DMS153 (cell line): ENCODE results near the gene CSF2RB.

Source experiments
- DNase-seq: peaks from one replicate; lab custom pipeline; 2025; lab: John Stamatoyannopoulos, UW

Gene CSF2RB

DNA sequence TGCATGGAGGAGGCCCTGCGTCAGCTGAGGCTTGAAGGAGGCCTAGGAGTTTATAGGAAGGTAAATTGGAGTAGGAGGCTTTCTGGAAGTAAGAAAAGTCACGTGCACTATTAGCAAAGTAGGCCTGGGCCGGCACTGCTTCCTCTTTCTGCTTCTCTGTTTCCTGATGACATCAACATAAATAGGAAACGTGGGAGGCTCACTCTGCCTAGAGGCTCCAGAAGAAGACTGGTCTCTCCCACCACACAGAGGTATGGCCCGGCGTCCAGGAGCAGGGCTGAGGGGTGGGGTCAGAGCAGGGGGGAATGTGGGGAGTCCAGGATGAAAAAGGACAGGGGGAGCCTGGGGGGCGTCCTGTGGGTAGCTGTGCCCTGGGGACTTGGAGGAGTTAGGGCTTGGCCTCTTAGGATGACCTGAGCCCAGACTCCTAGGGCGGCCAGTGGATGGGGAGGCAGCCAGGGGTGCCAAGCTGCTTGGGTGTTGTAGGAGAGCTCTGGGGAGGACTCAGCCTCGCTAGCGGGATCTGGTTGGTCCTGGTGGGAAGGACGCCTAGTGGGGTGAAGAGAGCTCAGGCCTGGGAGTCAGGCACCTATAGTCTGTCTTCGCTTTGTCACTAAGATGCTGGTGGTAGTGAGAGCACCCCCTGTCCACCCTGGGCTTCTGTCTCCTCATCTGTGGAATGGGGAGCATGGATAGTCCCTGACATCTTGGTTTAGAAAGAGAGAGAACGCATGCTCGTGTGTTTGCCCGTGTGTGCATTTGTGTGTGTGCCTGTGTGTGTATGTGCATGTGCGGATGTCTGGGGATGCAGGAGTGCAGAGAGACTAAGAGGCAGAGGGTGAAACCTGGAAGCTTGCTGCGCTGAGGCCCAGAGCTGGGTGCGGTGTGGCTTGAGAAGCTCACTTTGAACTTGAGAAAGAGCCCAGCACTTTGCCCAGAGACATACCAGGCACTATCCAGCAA, at the start of gene CSF2RB:
Gene CSF2RB (plus strand): TSS at position 202 of the 963 bp plus-strand sequence. CDS start 8,580 bp downstream, outside the sequence.
- no peak for DNase-seq

DNA sequence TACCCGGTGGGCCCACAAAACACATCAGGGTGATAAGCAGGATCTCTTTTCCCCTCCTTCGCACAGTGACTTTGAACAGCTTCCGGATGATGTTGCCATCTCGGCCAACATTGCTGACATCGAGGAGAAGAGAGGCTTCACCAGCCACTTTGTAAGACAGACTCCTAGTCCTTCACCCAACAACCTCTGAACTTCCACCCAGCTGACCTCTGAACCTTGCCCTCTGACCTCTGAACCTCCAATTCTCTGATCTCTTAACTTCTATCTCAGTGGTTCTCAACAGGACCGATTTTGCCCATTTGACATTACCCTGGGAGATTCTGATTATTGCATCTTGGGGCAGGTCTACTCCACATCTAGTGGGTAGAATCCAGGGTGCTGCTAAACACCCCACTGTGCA, 49.4 kb upstream of the CSF2RB start:
- no peak for DNase-seq

DNA sequence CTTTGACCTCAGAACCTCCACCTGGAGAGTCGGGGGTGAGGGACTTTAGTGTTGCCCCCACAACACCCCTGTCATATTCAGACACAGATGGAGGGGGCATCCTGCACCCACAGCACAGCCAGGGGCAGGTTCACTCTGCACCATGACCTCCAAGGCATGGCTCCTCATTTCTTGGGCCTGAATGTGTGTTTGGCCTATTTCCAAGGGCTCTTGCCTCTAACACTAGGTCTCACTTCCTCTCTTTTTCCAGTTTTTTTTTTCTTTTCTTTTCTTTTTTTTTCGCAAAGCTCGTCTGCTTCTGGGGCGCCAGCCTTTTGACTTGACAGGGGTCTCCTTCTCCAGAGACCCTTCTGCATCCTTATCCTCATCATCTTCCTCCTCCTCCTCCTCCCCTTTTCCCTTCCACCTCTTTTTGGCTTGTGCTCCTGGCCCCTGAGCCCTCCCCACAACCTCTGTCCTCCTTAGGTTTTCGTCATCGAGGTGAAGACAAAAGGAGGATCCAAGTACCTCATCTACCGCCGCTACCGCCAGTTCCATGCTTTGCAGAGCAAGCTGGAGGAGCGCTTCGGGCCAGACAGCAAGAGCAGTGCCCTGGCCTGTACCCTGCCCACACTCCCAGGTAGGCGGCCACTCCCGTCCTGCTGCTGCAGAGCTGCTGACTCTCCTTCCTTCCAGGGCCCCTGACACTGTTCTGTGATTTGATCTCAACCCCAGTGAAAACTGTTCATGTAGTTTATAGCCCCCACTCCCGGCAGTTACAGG, 48.8 kb upstream of the CSF2RB start:
- DNase-seq: no peak

DNA sequence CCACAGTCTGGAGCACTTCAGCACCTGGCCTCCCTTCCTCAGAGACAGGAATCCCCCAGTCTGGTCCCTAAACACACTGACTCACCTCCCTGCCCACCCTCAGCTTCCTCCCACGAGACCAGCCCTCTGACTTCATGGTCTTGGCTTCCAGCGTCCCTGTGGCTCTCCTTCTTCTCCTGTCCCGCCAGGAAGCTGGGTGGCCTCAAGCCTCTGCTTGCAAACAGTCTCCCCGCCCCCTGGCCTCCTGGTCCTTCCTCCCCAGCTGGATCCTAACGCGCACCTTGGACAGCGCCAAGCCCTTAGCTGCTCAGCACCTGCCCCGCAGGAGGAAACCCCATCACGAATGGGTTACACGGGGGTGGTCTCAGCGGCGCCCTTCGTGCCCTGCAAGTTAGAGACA, 48.1 kb upstream of the CSF2RB start:
- DNase-seq: no peak

DNA sequence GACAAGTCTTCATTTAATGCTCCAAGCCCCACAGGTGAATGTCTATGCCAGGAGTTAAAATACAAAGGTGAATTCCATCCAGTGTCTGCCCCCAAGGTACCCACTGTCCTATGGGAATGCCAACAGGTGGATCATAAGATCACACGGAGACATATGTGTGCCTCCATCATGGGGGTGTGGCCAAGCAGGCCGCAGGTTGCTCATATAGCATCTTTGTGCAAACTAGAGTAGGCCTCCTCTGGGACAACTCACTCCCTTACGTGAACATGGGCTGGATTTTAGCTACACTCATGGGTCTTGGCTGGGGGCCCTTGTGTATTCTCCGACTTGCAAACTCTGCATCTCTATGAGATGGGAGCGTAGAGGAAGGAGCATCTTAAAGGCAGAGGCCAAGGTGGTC, 45.7 kb upstream of the CSF2RB start:
- DNase-seq: no peak

DNA sequence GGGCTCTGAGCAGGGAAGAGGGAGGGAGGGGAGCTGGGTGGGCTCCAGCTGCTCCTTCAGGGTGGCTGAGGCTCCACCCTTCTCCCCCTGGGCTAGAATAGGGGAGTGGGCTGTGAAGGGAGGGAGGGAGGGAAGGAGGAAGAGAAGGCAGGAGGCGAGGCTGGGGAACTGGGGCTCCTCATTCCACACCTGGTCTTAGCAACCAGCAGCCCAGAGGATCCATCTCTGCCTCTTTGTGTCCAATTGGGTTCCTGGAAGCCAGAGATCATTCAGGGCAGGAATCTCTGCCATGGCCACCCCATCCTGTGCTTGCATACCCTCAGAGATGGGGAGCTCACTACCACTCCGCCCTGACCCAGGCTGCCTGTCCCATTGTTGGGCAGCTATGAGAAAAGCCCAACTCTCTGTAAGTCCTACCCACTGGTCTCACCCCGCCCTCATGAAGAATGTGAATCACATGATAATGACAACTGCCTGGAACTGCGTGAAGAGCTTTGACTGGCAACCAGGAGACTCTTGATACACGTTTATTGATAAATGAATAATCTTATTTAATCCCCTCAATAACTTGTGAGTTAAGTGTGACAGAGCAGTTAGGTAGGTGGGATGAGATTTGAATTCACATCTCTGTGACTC, 44.8 kb upstream of the CSF2RB start:
- DNase-seq: no peak

DNA sequence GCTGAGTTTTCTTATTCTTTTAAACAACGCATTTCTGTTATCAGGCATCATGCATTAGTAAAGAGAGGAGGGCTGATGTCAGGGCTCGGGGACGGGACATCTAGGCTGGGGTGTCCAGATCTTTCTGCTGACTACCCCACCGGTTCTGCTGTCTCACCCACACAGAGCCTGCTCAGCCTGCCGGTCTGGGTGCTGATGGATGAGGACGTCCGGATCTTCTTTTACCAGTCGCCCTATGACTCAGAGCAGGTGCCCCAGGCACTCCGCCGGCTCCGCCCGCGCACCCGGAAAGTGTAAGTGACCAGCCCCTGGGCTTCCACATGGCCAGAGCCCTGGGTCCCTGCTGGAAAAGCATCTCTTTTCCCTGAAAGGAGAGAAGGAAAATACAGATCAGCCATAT, 43.2 kb upstream of the CSF2RB start:
- DNase-seq: no peak

DNA sequence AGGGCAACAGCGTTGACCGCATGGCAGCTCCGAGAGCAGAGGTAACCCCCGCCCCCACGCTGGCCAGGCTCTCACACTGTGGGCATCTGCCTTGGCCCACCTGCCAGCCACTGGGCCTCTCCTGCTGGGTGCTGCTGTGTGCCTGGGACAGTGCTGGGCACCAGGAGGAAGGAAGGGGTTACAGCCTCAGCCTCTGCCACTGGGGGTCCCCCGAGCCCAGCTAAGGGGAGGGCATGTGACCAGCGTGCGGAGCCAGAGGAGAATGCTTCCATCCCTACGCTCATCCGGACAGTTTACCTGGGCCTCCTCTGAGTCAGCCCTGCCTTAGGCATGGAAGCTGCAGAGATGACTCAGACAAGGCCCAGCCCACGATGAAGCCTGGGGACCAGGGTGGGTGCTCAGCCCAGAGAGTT, 41.8 kb upstream of the CSF2RB start:
- DNase-seq: no peak

DNA sequence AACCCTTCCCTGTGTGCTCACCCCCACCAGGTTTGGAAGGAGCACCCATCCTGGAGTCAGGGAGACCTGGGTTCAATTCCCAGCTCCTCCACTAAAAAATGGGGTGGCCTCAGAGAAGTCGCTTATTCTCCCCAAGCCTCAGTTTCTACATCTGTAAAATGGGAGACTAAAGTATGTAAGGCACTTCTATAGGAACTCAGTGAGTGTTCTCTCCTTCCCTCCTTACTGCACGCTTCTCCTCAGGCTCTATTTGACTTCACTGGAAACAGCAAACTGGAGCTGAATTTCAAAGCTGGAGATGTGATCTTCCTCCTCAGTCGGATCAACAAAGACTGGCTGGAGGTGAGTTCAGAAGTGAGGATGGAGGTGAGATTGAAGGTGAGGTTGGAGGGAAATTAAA, 41.3 kb upstream of the CSF2RB start:
- no peak for DNase-seq

DNA sequence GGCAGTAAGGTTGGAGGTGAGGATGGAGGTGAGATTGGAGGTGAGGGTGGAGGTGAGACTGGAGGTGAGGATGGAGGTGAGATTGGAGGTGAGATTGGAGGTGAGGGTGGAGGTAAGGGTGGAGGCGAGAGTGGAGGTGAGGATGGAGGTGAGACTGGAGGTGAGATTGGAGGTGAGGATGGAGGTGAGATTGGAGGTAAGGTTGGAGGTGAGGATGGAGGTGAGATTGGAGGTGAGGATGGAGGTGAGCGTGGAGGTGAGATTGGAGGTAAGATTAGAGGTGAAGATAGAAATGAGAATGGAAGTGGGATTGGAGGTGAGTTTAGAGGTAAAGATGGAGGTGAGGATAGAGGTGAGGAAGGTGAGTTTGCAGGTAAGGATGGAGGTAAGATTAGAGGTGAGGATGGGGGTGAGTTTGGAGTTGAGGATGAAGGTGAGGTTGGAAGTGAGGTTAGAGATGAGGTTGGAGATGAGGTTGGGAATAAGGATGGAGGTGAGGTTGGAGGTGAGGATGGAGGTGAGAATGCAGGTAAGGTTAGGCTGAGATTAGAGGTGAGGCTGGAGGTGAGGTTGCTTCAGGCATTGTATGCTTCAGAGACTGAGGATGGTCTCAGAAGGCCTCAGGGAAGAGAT, 40.4 kb upstream of the CSF2RB start:
- DNase-seq: no peak

DNA sequence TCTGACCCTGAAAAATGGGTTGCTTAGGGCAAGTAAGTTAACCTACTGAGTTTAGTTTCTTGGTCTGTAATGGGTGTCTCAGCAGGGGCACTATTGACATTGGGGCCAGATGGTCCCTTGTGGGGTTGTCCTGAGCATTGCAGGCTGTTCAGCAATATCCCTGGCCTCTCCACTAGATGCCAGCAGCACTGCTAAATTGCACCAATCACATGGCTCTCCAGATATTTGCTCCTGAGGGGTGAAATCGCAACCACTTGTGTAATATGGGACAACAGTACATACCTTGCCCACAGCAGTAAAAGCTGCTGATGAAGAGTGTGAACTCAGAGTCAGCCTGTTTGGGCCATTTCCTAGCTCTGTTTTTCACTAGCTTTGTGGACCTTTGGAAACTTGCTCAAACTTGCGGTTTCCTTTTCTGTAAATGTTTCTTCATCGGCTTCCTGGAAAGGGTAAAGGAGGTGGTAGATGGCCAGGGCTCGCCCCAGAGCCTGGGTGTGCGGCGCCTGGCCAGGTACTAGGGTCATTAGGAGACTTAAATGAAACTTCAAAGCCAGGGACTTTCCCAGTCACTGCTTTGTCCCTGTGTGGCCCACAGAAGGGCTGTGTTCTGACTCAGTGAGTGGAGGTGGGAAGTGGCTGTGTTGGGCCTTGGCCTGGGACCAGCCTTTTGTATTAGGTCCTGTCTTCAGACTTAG, 39.7 kb upstream of the CSF2RB start:
- no peak for DNase-seq

DNA sequence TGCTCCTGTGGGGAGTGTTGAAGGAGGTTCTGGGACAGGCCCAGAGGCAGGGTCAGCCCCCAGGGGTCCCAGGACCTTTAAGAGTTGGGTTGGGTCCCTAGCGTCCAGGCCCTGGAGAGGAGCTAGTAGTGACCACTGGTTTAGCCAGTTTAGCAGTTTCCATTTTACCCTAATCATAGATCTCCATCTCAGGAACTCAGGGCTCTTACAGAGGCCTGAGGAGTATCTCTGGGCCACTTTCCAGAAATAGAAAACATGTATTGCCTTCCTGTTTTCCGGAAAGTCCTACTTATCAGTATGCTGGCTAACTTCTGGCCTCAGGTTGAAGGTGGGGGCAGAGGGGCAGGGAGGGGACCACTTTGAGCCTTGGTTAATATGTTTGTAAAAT, 39.1 kb upstream of the CSF2RB start:
- DNase-seq: no peak

DNA sequence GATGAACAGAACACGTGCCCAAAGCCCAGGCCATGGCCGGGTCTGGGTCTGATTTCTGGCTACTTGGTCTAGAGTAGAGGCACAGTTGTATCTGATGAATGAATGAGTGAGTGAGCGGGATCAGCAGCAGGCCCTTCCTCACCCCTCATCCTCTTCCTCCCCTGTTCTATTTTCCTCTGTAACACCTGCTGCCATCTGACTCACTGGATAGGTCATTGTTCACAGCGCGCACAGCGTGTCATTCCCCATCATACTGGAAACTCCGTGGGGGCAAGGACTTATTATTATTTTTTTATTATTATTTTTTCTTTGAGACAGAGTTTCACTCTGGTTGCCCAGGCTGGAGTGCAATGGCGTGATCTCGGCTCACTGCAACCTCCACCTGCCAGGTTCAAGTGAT, 38.7 kb upstream of the CSF2RB start:
- DNase-seq: no peak

DNA sequence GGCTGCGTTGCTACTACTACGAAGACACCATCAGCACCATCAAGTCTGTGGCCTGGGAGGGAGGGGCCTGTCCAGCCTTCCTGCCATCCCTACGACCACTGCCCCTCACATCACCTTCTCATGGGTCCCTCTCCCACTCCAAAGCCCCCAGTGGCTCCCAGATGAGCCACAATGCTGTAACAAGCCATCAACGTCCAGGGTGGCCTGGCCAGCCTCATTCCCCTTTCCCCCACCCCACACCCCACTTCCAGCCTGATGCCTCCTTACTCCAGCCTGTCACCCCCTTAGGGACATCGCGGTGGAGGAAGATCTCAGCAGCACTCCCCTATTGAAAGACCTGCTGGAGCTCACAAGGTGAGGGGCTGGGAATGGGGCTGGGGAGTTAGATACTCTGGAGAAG, 37.7 kb upstream of the CSF2RB start:
- no peak for DNase-seq

DNA sequence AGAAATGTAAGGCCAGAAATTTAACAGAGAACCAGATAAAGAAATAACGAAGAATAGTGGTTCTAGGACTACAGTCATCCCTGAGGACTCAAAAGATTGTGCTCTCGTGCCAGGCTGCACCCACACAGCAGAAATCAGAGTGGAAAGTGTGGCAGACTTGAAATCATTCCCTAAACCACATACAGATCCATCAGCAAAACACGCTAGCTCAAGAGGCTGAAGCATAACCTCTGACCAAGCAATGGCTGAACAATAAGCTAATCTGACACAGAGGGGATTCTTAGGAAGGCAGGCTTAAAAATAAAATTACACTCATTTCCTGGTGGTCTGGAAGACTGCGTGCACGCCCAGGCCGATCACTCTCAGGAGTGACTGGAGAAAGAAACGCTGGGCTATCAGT, 33.7 kb upstream of the CSF2RB start:
- DNase-seq: no peak

DNA sequence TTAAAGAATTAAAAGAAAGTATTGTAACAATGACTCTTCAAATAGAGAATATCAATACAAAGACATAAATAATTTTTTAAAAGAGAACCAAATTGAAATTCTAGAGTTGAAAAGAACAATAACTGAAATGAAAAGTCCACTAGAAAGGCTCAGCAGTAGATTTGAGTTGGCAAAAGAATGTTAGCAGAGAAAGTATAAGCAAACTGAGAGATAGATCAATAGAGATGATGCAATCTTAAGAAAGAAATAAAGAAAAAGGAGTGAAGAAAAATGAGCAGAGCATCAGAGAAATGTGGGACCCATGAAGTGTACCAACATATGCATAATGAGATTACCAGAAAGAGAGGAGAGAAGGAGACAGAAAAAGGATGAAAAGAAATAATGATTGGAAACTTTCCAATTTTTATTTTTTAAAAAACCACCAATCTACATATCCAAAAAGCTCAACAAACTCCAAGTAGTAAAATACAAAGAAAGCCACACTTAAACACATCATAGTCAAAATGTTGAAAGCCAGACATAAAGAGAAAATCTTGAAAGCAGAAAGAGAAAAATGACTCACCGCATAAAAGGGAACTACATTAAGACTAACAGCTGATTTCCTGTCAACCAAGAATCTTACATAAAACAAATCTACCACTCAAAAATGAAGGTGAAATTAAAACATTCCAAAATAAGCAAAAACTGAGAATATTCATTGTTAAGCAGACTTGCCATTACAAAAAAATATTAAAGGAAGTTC, 31.8 kb upstream of the CSF2RB start:
- DNase-seq: no peak

DNA sequence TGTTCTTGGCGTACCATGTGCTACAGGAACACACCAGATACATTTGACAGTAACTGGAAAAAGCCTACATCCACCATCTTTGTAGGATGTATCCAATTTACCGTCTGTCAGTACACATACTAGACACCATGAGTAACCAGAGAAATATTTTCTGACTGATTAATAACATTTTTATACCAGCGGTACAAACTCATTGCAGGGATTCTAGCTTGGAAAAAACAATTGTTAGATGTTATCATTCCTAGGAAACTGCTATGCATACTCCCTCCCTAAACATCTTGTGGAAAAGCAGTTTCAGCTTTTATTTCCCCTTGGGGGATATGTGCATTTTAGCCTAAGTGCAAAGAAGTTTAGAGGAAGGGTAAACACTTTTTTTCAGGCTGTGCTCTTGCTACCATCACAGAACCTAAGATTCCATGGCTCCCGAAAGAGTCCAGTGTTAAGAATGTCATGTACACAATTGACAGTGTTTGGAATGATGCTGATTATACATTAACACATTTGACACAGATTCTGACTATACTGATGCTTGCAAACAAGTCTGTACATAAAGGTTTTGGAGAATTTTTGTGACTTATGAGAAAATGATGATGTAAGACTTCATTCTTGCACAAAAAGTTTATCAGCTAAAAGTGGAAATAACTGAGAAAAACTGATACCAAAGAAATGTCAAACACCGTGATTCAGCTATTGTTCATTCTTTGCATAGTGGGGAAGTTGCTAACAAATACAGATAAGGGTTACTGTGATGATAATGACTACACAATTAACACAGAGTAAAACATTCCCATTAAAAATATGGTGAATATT, 28.9 kb upstream of the CSF2RB start:
- no peak for DNase-seq

DNA sequence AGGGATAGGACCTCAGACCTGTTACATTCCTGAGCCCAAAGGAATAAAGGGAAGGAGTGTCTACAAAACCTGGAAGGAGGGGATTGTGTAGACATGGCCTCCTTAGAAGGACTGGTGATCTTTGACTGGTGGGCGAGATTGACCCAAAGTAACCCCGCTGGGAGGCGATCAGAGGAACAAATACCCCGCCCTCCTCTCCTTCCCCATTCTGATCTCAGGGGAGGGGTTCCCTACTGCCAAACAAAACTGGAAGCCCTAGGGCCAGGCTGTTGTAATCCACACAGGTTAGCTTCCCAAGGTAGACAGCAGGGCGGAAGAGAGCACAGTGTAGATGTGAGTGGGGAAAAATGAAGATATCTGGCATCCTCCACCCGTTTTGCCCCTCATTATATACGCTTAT, 28.0 kb upstream of the CSF2RB start:
- no peak for DNase-seq

DNA sequence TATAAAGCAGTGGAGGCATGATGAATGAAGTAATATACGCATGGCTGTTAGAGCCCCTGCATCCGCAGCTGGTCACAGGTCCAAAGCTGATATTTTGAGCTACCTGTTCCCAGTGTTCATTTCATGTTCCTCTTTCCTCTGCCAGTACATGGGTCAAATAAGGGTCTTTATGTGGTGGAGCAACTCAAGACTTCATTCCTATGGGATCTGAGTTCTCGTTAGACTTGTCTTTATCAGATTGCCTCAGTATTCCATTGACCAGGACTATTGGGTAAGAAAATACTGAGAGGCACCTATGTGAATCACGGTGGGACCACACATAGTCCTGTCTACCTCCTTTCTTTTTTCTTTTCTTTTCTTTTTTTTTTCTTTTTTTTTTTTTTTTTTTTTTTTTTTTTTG, 27.4 kb upstream of the CSF2RB start:
- no peak for DNase-seq

DNA sequence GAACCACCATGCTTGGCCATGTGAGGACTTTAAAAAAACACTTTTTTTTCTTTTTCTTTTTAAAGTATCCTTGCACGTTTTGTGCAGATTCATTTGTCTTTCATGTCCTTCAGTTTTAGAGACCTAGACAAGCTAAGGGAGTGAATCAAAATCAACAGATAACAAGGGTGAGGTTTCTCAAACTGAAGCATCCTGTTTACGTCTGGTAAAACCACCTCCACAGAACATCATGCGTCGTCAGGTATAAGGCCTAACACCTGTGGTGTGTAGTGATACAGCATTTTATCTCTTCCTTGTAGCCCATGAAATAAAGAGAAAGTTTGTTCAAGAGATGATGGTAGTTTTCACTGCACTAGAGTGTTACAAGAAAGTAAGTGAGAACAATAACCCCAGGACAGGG, 26.3 kb upstream of the CSF2RB start:
- no peak for DNase-seq
